HEK293T (cell line): ENCODE measurements around the gene TRMT61B.

Experiments used
- BHLHE40 ChIP-seq: fragments of 450-650 bp; IDR thresholded peaks from 2 replicates; pipeline ENCODE4 v1.6.1; 2016; ENCODE audit warnings: mild to moderate bottlenecking, moderate library complexity, borderline replicate concordance
- FOXM1 ChIP-seq: fragments of 450-650 bp; IDR thresholded peaks from 2 replicates; pipeline ENCODE4 v1.6.1; 2017; ENCODE audit warnings: mild to moderate bottlenecking, borderline replicate concordance
- SP1 ChIP-seq: fragments of 450-650 bp; IDR thresholded peaks from 2 replicates; pipeline ENCODE4 v1.6.1; 2017
- SUZ12 ChIP-seq: fragments of 450-650 bp; IDR thresholded peaks from 2 replicates; pipeline ENCODE4 v1.6.1; 2016; ENCODE audit warnings: mild to moderate bottlenecking

- TF ChIP-seq SUZ12 (no peak), FOXM1 (no peak), SP1 (no peak), BHLHE40 (no peak)
Measured at GRCh38 chr2:28802975-28803429, 67.1 kb downstream of the TRMT61B start.
